ENCODE results near the gene HSPA12A. TPM values are rescaled to one million over a fixed set of nuclear protein-coding genes. Genes with fewer than 3 reads are reported as not detected.

HSPA12A gene
- total RNA-seq, 1 experiment from 2014 or later: 18.1 TPM

DNA sequence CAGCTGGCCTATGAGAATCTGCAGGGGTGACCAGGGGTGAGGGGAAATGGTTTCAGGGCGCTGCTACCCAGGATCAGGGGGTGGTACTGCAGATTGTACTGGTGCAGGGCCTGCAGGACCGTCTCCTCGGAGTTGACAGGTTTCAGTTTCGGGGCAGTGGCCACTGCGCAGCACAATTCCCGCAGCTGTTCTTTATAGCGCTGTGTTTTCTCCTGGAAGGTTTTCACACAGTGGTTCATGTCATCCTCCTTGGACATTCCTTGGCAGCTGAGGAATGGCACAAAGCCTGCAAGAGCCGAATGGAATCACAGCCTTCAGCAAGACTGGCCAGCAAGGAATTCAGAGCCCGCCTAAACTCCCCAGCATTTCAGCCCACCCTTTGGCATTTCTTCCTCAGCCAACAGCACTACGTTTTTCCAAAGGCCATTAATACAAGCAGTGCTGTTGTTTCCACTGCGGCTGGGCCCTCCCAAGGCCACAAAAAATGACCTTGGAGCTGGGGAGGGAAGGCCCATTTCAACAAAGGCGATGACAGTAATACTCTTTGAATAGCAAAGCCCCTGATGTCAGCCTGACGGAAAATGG is 76.7 kb downstream of the HSPA12A start:
- in situ Hi-C loops (cut with HindIII; ENCODE audit: low pct_unique_long_range_greater_than_20kb, low sequenced_read_pairs): no loop called here
- DNase-seq (ENCODE audit: low read depth): no peak

DNA sequence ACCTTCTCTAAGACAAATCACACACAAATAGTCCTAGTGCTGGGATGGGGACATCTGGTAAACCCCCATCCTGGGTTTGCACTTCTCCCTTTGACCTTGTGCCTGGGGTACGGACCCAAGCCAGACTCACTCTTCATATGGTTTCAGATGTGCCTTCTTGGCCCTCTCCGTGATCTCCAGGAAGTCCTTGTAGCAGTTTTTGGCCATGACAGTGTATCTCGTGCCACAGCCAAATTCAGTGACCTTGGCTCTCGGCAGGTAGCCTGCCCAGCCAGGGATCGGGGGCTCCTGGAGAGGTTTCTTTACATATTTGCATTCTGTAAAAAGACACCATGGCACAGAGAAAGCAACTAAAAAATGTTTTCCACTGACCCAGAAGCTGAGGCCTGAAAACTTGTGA is 77.7 kb downstream of the HSPA12A start:
- DNase-seq (ENCODE audit: low read depth): no peak
- in situ Hi-C loops (cut with HindIII; ENCODE audit: low pct_unique_long_range_greater_than_20kb, low sequenced_read_pairs): no loop called here

DNA sequence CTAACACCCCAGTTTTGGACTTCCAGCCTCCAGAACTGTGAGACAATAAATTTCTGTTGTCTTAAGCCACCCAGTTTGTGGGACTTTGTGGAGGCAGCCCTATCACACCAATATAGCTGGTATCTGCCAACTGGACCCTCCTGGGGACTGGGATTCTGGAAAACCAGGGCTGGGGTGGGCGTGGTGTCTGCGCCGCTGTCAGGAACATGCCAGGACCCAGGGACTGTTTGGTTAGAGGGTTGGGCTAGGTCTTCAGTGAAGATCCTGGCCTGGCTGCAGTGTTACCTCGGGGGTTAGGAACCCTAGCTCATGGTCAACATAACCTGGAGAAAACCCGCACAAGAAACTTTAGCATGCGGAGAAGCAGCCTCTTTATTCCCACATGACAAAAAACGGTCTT is 79.0 kb downstream of the HSPA12A start:
- in situ Hi-C loops (cut with HindIII; ENCODE audit: low pct_unique_long_range_greater_than_20kb, low sequenced_read_pairs): no loop called here
- DNase-seq (ENCODE audit: low read depth): no peak

- no peak for DNase-seq (ENCODE audit: low read depth)
- in situ Hi-C loops (cut with HindIII; ENCODE audit: low pct_unique_long_range_greater_than_20kb, low sequenced_read_pairs): no loop called here
Observed at GRCh38 chr10:116660860-116661259, 81.5 kb downstream of the HSPA12A start.

- DNase-seq (ENCODE audit: low read depth): no peak
- in situ Hi-C loops (cut with HindIII; ENCODE audit: low pct_unique_long_range_greater_than_20kb, low sequenced_read_pairs): no loop called here
Observed at GRCh38 chr10:116659049-116659670, 83.2 kb downstream of the HSPA12A start.

DNA sequence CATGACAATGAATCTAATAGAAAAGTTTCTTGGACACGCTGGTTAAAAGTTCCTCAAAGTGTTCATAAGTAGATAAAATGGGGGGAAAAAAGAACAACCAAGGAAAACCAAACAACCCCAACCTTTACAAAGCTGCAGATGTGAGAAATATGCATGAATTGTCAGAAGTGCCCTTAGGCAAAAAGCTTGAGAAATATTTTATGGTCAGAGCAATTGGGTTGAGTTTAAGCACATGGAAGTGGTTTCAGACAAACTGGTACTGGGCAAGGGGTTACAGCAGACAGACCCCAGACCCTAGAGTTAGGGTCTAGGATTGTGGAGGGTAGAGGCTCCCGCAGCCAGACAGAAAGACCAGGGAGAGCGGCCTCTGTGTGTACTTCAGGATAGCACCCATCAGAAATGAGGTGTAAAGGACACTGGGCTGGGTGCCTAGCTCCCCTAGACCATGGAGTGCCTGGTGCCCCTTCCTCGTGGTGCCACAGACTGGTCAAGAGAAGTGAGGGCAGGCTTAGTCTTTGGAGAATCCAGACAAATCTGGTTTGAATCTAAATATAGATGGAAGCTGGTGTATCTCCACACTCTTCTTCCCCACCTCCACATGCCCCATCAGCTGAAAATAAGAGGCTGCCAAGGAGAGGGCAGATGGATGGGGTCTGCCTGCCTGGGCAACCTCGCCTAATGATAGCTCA is 84.4 kb downstream of the HSPA12A start:
- no peak for DNase-seq (ENCODE audit: low read depth)
- in situ Hi-C loops (cut with HindIII; ENCODE audit: low pct_unique_long_range_greater_than_20kb, low sequenced_read_pairs): no loop called here

- no peak for DNase-seq (ENCODE audit: low read depth)
- in situ Hi-C loops (cut with HindIII; ENCODE audit: low pct_unique_long_range_greater_than_20kb, low sequenced_read_pairs): no loop called here
Observed at GRCh38 chr10:116656044-116656443, 86.3 kb downstream of the HSPA12A start.

- in situ Hi-C loops (cut with HindIII; ENCODE audit: low pct_unique_long_range_greater_than_20kb, low sequenced_read_pairs): no loop called here
- no peak for DNase-seq (ENCODE audit: low read depth)
Observed at GRCh38 chr10:116655568-116655967, 86.8 kb downstream of the HSPA12A start.

GRCh38 chr10:116654816-116655215 is 87.5 kb downstream of the HSPA12A start:
- in situ Hi-C loops (cut with HindIII; ENCODE audit: low pct_unique_long_range_greater_than_20kb, low sequenced_read_pairs): no loop called here

GRCh38 chr10:116653885-116654284 is 88.5 kb downstream of the HSPA12A start:
- in situ Hi-C loops (cut with HindIII; ENCODE audit: low pct_unique_long_range_greater_than_20kb, low sequenced_read_pairs): no loop called here
- DNase-seq (ENCODE audit: low read depth): no peak

More at GRCh38 chr10:116654816-116655215, 87.5 kb downstream of the HSPA12A start:
- no peak for DNase-seq (ENCODE audit: low read depth)

GRCh38 chr10:116648903-116649302 is 93.5 kb downstream of the HSPA12A start:
- in situ Hi-C loops (cut with HindIII; ENCODE audit: low pct_unique_long_range_greater_than_20kb, low sequenced_read_pairs): loop anchor here (25.0 kb wide), 1 partner anchor 538 kb away; the partner anchor contains the start of gene KCNK18
- no peak for DNase-seq (ENCODE audit: low read depth)

GRCh38 chr10:116646502-116646901 is 95.9 kb downstream of the HSPA12A start:
- DNase-seq (ENCODE audit: low read depth): no peak
- in situ Hi-C loops (cut with HindIII; ENCODE audit: low pct_unique_long_range_greater_than_20kb, low sequenced_read_pairs): loop anchor here (25.0 kb wide), 1 partner anchor 541 kb away; the partner anchor contains the start of gene KCNK18

- in situ Hi-C loops (cut with HindIII; ENCODE audit: low pct_unique_long_range_greater_than_20kb, low sequenced_read_pairs): loop anchor here (25.0 kb wide), 1 partner anchor 549 kb away; the partner anchor contains the start of gene KCNK18
- DNase-seq (ENCODE audit: low read depth): no peak
Observed at GRCh38 chr10:116637830-116638229, 104.5 kb downstream of the HSPA12A start.

DNA sequence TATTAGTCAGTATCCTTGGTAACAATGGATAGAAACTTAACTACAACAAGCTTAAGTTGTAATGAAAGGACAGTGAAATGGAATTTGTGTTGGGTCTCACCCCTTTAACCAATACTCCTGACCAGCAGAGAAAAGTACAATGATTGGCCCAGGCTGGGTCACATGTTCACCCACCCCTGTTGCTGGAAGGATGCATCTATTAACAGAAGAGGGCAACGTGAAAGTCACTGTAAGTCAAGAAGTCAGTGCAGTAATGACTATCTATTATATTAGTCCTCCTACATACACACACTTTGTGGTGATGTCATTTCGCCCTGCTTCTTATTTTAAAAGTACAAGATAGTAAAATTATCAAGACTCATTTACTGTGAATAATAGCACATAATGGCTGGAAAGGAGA is 105.4 kb downstream of the HSPA12A start:
- DNase-seq (ENCODE audit: low read depth): no peak
- in situ Hi-C loops (cut with HindIII; ENCODE audit: low pct_unique_long_range_greater_than_20kb, low sequenced_read_pairs): loop anchor here (25.0 kb wide), 1 partner anchor 550 kb away; the partner anchor contains the start of gene KCNK18

DNA sequence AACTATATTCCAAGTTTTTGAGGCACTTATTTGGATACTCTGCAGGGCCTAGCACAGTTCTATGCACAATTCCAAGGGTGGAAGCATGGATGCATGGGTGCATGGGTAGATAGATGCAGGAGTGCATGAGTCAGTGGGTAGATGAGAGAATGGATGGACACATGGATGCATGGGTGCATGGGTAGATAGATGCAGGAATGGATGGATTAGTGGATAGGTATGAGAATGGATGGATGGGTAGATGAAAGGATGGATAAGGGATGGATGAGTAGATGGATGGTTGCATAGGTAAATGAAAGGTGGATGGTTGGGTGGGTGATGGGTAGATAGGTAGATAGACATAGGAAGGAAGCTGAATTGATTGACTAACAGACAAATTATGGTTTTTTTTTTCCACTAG is 106.0 kb downstream of the HSPA12A start:
- no peak for DNase-seq (ENCODE audit: low read depth)
- in situ Hi-C loops (cut with HindIII; ENCODE audit: low pct_unique_long_range_greater_than_20kb, low sequenced_read_pairs): loop anchor here (25.0 kb wide), 1 partner anchor 551 kb away; the partner anchor contains the start of gene KCNK18

DNA sequence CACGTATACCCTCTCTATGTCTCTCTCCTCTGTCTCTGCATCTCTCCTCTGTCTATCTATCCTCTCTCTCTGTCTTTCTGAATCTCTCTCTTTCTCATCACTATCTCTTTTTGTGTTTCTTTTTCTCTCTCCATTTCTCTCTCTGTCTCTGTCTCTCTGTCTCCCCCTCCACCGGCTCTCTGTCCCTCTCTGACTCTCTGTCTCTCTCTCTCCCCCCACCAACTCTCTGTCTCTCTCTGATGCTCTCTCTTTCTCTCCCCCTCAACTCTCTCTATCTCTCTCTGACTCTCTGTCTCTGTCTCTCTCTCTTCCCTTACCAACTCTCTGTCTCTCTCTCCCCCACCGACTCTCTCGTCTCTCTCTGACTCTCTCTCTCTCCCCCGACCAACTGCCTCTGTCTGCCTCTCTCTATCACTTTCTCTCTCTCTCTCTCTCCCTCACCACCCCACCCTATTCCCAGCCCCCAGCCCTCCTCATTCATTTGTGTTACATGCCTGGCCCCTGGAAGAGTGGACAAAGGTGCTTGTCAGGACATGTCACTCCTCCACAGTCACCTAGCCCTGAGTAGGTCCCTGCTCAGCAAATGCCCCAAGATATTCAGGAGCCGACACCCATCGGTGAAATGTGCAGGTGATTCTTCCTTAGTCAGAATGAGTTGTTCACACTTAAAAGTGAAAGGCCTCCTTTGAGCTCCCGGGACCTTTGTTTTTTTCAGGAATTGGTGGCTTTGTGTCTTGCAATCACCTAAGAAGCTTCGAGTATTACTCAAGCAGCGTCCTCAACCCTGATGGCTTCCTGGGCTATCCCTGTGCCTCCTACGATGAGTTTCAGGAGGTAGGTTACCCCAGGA is 108.0 kb downstream of the HSPA12A start:
- no peak for DNase-seq (ENCODE audit: low read depth)
- in situ Hi-C loops (cut with HindIII; ENCODE audit: low pct_unique_long_range_greater_than_20kb, low sequenced_read_pairs): loop anchor here (25.0 kb wide), 1 partner anchor 553 kb away; the partner anchor contains the start of gene KCNK18

GRCh38 chr10:116633216-116633600 is 109.2 kb downstream of the HSPA12A start:
- in situ Hi-C loops (cut with HindIII; ENCODE audit: low pct_unique_long_range_greater_than_20kb, low sequenced_read_pairs): loop anchor here (25.0 kb wide), 1 partner anchor 554 kb away; the partner anchor contains the start of gene KCNK18
- DNase-seq (ENCODE audit: low read depth): no peak

GRCh38 chr10:116632596-116633215 is 109.7 kb downstream of the HSPA12A start:
- DNase-seq (ENCODE audit: low read depth): no peak
- in situ Hi-C loops (cut with HindIII; ENCODE audit: low pct_unique_long_range_greater_than_20kb, low sequenced_read_pairs): loop anchor here (25.0 kb wide), 1 partner anchor 555 kb away; the partner anchor contains the start of gene KCNK18

All from Caki2 (cell line).